Brain microvascular endothelial cell (primary cell): ENCODE measurements around the gene PGAM2.
A peak's percentile ranks its signal among the peaks of the same experiment; 100 is the strongest.
"Not testable (repeated sequence)": the region's sequence is repeated elsewhere in the genome, so short reads cannot be mapped to it uniquely, and the experiment has no call there.

ENCODE experiments used
- DNase-seq: peaks from one replicate; pipeline ENCODE4 v3.0.0-alpha.2; 2020
- H3K27ac ChIP-seq: fragments of 250-450 bp; sonication (Bioruptor Pico); 2 replicates; pipeline ENCODE4 v1.5.1; 2020; ENCODE audit warnings: mild to moderate bottlenecking, moderate library complexity
- H3K27me3 ChIP-seq: fragments of 250-450 bp; sonication (Bioruptor Pico); replicated peaks from 2 replicates; pipeline ENCODE4 v1.5.1; 2020; ENCODE audit warnings: mild to moderate bottlenecking
- H3K36me3 ChIP-seq: fragments of 250-450 bp; sonication (Bioruptor Pico); replicated peaks from 2 replicates; pipeline ENCODE4 v1.5.1; 2020; ENCODE audit warnings: mild to moderate bottlenecking
- H3K4me3 ChIP-seq: 2 replicates; pipeline ENCODE4 v1.5.1; 2011; ENCODE audit warnings: low read depth, mild to moderate bottlenecking, control low read depth, low read length, moderate library complexity
- in situ Hi-C: cut with HindIII; loops from 2 replicates; pipeline ENCODE4 v1.10.0; 2017; ENCODE audit warnings: low sequenced_read_pairs, low pct_ligation_motif_present
- TF ChIP-seq, protein P1 (sequence below): IDR thresholded peaks from 2 replicates; pipeline ENCODE4 v1.5.1; 2011; ENCODE audit warnings: low read depth, mild to moderate bottlenecking, moderate library complexity, low read length, control low read depth, inconsistent platforms; ENCODE audit errors: missing control alignments

The PGAM2 gene

DNA sequence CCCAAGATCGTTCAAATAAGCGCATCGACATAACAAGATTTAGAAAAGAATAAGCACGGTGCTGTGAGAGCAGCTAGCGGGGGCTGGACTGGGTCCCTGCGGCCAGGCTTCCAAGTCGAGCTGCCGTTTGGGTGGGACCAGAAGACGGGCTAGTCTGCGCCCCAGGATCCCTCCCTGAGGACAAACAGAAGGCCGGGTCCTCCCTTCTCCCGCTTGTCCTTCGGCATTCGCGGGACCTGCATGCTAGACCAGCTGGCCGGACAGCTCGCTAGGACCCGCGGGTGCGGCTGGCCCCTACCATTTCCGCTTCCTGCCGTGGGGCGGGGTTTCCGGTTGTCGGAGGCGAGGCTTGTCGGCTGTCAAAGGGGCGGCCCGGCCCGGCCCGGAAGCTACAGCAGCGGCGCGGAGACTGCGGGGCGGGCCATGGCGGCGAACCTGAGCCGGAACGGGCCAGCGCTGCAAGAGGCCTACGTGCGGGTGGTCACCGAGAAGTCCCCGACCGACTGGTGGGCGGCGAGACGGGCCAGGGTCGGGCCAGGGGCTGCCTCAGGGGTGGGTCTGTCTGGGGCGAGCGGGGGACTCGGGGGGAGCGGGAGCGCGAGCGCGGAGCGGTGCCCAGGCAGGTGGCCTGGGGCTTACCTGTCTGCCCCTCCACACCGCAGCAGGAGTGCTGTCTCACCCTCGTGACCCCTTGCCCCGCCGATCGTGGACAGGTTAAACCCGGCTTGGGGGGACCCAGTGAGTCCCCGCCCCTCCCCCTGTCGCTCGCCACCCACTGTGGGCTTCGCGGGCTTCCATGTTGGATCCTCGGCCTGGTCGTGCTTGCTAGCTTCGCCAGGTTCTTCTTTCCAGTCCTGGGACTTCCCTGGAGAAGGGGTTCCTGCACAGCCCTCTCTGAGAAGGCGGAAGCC is 20.8 kb downstream of the PGAM2 start, which contains the start of gene DBNL:
TSS of gene DBNL (plus strand) at position 388 of the 911 bp plus-strand sequence. CDS start at position 424, 36 bp downstream.
- TF ChIP-seq, protein P1, sequence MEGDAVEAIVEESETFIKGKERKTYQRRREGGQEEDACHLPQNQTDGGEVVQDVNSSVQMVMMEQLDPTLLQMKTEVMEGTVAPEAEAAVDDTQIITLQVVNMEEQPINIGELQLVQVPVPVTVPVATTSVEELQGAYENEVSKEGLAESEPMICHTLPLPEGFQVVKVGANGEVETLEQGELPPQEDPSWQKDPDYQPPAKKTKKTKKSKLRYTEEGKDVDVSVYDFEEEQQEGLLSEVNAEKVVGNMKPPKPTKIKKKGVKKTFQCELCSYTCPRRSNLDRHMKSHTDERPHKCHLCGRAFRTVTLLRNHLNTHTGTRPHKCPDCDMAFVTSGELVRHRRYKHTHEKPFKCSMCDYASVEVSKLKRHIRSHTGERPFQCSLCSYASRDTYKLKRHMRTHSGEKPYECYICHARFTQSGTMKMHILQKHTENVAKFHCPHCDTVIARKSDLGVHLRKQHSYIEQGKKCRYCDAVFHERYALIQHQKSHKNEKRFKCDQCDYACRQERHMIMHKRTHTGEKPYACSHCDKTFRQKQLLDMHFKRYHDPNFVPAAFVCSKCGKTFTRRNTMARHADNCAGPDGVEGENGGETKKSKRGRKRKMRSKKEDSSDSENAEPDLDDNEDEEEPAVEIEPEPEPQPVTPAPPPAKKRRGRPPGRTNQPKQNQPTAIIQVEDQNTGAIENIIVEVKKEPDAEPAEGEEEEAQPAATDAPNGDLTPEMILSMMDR: no peak
- in situ Hi-C loops: no loop called here
- Histone ChIP-seq H3K27ac (peak within 1 kb of the TSS; percentile 18), H3K36me3 (peaks cover 5% of the 10 kb centered on the region), H3K27me3 (no peaks in the 10 kb centered on the region), H3K4me3 (peak within 1 kb of the TSS; percentile 92)
- peak; percentile 88 for DNase-seq

DNA sequence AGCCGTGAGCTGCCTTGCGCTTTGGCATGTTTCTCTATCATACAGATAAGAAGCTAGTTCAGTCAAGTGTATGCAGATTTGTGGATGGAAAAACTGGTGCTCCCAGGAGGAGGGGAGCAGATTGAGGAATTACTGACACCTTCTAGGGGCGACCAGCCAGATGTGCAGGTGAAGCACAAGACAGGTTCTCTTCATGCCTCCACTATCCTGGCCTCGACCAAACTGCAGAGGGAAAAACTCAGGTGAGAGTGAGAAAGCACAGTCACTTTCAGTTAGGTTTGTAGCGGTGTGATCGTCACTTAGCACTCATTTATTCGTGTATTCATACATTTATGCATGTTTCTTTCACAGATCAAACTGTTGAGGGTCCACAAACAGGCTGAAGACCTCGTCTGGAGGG is 21.5 kb downstream of the PGAM2 start:
- Histone ChIP-seq H3K27ac (no peak overlapping the region), H3K36me3 (peaks cover 5% of the 10 kb centered on the region), H3K4me3 (peak overlapping the region; percentile 92), H3K27me3 (no peaks in the 10 kb centered on the region)
- in situ Hi-C loops: no loop called here
- TF ChIP-seq, protein P1: no peak
- no peak for DNase-seq

DNA sequence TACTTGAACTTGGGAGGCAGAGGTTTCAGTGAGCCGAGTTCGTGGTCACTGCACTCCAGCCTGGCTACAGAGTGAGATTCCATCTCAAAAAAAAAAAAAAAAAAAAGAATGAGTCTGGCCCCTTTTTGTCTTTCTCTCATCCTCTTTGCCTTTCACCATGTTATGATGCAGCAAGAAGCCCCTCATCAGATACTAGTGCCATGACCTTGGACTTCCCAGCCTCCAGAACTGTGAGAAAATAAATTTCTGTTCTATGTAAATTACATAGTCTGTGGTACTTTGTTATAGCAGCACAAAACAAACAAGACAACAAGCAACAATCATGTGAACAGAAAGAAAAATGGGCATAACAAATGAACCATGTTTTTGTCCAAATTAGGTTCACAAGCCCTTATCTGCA is 23.1 kb downstream of the PGAM2 start:
- no peak for DNase-seq
- H3K36me3 ChIP-seq: peaks cover 5% of the 10 kb centered on the region
- in situ Hi-C loops: no loop called here
- no peak overlapping the region for H3K4me3 ChIP-seq
- no peaks in the 10 kb centered on the region for H3K27me3 ChIP-seq
- H3K27ac ChIP-seq: no peak overlapping the region
- TF ChIP-seq, protein P1: no peak

DNA sequence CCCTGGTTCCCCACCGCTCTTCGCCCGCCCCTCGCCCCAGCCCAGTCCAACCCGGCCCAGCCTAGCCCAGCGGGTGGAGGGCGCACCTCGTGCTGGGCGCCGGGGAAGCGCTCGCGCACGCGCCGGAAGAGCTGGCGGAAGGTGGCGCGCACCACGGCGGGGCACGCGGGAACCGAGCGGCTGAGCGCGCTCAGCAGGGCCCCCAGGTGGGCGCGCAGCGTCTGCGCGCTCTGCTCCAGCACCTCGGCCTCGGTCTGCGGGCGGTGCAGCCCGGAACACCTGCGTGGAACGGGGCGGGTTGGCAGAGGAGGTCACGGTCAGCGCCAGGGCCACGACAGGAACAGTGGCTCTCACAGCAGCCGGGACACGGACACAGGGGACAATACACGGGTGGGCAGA is 24.9 kb downstream of the PGAM2 start:
- DNase-seq, in situ Hi-C loops, H3K36me3 ChIP-seq, H3K27me3 ChIP-seq, H3K27ac ChIP-seq: not testable (repeated sequence)
- H3K4me3 ChIP-seq: peak overlapping the region; percentile 30

DNA sequence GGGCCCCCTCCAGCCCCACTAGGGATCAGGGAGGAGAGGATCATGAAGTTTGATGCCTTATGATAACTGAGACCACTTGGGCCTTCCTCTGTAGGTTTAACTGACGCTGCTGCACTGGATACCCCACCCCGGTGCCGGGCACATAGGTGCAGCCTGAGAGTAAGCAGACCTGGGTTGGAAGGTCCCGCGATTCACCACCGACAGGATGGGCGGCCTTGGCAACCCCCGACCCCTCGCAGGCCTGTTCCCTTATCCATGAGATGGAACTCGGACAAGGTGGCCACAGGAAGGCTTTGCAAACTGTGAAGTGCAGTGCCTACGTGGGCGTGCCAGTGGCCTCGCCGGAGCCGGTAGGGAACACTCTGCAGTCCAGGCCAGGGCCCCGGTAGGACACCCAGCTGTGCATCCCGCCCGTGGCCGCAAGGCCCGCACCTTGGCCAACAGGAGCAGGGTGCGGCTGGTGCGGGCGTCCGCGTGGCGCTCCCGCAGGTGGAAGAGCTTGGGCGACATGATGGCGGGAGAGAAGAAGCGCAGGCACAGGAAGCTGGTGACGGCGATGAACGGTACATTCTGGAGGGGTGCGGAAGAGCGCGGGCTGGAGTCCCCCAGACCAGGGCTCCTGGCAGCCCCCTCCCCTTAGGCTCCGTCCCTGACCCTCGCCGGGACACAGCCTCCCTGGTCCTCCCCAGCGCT is 25.4 kb downstream of the PGAM2 start:
- DNase-seq, H3K4me3 ChIP-seq, H3K27ac ChIP-seq, in situ Hi-C loops, H3K36me3 ChIP-seq, H3K27me3 ChIP-seq: not testable (repeated sequence)

DNA sequence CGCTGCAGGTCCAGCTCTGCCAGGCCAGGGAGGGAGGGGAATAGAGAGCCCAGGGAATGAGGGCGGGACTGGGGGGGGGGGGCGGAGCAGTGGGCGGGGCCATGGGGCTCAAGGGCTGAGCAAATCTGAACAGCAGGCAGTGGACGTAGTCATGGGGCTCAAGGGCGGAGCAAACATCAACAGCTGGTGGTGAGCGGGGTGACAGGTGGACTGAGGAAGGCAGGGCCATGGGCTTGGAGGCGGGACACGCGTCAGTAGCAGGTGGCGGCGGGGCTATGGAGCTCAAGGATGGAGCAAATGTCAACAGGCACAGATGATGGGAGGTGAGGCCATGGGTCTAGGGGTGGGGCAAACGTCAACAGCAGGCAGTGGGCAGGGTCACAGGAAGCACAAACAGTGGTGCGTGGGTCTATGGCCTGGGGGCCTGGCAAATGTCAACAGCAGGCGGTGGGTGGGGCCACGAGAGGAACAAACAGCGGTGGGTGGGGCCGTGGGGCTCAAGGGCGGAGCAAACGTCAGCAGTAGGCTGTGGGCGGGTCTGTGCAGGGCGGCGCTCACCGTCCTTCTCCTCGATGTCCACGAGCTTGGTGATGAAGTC is 26.3 kb downstream of the PGAM2 start:
- peak overlapping the region; percentile 34 for H3K4me3 ChIP-seq
- in situ Hi-C loops, H3K36me3 ChIP-seq, H3K27me3 ChIP-seq, H3K27ac ChIP-seq: not testable (repeated sequence)
- peak; percentile 57 for DNase-seq

DNA sequence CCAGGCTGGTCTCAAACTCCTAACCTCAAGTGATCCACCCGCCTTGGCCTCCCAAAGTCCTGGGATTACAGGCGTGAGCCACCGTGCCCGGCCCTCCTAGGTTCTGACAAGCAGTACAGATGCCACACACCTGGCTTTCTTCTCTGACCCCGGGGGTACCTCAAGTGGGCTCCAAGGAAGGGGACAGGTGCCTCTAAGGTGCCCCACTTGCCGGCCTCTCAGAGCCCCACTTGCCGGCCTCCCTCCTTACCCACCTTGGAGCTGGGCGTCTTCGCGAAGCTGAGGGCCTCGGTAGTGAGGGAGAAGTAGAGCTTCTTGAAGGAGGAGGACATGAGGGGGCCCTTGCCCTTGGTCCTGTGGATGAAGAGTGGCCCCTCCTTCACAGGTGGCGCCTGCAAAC is 26.8 kb downstream of the PGAM2 start:
- H3K4me3 ChIP-seq, H3K36me3 ChIP-seq, DNase-seq, H3K27me3 ChIP-seq, H3K27ac ChIP-seq, in situ Hi-C loops: not testable (repeated sequence)

DNA sequence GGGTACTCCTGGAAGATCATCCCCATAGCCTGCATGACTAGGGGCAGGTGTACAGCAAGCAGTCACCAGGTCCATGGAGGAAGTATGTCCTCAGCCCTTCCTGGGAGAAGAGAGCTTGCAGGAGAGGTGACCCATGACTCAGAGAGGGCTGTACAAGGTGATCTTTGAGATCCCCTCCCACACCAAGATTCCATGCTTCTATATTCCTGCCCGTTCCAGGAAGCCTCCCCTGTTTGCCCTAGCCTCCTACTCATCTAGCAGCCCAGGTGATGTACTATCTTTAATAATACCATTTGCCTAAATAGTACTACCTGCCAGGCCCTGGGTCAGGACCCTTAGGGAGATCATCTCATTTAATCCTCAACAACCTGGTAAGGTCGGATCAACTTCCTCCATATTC is 27.4 kb downstream of the PGAM2 start:
- H3K27ac ChIP-seq, in situ Hi-C loops, H3K27me3 ChIP-seq, H3K4me3 ChIP-seq, DNase-seq, H3K36me3 ChIP-seq: not testable (repeated sequence)

DNA sequence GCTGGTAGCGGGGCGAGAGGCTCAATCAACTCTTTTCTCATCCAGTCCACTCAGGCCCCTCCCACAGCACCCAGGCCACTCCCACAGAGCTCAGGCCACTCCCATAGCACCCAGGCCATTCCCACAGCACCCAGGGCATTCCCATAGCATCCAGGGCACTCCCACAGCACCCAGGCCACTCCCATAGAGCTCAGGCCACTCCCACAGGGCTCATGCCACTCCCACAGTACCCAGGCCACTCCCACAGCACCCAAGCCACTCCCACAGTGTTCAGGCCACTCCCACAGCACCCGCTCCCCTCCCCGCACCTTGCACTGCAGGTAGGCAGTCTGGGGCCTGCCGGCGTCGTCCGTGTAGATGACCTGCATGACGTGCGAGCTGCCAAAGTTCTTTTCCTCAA is 29.0 kb downstream of the PGAM2 start:
- H3K27me3 ChIP-seq, in situ Hi-C loops, H3K27ac ChIP-seq, H3K4me3 ChIP-seq, H3K36me3 ChIP-seq: not testable (repeated sequence)
- DNase-seq: peak; percentile 29

DNA sequence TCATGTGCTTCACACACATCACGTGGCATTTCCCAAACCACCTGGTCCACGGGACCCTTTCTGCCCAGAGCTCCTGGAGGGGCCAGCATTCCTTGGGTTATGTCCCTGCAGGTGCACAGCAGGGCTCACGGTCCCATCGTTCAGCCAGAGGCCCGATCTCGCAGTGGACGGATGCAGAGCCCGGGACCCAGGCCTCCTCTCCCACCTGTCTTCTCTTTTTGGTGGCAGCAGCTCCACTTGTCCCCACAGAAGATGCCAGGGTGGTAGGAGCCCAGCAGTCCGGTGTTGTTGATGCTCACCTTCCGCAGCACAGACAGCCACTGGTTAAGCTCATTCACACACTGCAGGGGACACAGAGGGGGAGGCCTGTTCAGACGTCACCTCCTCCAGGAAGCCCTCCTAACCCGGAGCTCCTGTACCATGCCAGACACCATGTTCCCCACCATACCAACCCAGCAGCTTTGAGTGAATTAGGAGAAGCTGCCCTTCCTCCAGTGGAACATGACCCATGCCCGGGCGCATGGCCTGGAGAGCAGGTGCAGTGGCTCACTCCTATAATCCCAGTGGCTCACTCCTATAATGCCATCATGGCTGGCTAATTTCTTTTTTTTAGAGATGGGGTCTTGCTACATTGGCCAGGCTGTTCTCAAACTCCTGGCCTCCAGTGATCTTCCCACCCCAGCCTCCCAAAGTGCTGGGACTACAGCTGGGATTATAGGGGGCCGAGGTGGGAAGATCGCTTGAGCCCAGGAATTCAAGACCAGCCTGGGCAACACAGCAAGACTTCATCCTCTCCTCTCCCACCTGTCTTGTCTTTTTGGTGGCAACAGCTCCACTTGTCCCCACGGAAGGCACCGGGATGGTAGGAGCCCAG is 31.2 kb downstream of the PGAM2 start:
- H3K4me3 ChIP-seq, in situ Hi-C loops, H3K27ac ChIP-seq, H3K27me3 ChIP-seq, H3K36me3 ChIP-seq, DNase-seq: not testable (repeated sequence)
